ENCODE results near the gene TAS1R1.

Gene TAS1R1

DNA sequence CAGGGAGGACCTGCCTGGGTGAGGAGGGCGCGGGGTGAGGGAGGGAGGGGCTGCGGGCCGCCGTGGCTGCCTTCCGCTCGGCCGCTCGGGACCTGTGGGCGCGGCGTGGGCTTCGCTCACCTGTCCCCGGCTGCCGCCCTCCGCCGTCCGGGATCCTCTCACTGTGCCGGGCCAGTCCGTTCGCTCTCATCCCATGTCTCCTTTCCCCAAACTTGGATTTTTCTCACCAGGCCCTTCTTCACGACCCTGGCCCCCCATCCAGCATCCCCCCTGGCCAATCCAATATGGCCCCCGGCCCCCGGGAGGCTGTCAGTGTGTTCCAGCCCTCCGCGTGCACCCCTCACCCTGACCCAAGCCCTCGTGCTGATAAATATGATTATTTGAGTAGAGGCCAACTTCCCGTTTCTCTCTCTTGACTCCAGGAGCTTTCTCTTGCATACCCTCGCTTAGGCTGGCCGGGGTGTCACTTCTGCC lies 25.0 kb downstream of the TAS1R1 start:
- DNase-seq (ENCODE audit: low spot score): no peak
- TF ChIP-seq, protein P1, sequence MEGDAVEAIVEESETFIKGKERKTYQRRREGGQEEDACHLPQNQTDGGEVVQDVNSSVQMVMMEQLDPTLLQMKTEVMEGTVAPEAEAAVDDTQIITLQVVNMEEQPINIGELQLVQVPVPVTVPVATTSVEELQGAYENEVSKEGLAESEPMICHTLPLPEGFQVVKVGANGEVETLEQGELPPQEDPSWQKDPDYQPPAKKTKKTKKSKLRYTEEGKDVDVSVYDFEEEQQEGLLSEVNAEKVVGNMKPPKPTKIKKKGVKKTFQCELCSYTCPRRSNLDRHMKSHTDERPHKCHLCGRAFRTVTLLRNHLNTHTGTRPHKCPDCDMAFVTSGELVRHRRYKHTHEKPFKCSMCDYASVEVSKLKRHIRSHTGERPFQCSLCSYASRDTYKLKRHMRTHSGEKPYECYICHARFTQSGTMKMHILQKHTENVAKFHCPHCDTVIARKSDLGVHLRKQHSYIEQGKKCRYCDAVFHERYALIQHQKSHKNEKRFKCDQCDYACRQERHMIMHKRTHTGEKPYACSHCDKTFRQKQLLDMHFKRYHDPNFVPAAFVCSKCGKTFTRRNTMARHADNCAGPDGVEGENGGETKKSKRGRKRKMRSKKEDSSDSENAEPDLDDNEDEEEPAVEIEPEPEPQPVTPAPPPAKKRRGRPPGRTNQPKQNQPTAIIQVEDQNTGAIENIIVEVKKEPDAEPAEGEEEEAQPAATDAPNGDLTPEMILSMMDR (IDR thresholded peaks at IDR 0.05; ENCODE audit: extremely low read depth, missing control alignments): no peak

DNA sequence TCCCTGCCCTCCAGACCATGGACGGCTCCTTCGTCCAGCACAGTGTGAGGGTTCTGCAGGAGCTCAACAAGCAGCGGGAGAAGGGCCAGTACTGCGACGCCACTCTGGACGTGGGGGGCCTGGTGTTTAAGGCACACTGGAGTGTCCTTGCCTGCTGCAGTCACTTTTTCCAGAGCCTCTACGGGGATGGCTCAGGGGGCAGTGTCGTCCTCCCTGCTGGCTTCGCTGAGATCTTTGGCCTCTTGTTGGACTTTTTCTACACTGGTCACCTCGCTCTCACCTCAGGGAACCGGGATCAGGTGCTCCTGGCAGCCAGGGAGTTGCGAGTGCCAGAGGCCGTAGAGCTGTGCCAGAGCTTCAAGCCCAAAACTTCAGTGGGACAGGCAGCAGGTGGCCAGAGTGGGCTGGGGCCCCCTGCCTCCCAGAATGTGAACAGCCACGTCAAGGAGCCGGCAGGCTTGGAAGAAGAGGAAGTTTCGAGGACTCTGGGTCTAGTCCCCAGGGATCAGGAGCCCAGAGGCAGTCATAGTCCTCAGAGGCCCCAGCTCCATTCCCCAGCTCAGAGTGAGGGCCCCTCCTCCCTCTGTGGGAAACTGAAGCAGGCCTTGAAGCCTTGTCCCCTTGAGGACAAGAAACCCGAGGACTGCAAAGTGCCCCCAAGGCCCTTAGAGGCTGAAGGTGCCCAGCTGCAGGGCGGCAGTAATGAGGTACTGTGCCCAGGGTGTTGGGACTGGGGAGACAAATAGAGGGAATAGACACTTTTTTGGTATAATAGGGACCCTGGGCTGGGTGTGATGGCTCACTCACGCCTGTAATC lies 25.7 kb downstream of the TAS1R1 start:
- peak; percentile 36 for DNase-seq (ENCODE audit: low spot score)
- TF ChIP-seq, protein P1 (IDR thresholded peaks at IDR 0.05; ENCODE audit: extremely low read depth, missing control alignments): no peak

DNA sequence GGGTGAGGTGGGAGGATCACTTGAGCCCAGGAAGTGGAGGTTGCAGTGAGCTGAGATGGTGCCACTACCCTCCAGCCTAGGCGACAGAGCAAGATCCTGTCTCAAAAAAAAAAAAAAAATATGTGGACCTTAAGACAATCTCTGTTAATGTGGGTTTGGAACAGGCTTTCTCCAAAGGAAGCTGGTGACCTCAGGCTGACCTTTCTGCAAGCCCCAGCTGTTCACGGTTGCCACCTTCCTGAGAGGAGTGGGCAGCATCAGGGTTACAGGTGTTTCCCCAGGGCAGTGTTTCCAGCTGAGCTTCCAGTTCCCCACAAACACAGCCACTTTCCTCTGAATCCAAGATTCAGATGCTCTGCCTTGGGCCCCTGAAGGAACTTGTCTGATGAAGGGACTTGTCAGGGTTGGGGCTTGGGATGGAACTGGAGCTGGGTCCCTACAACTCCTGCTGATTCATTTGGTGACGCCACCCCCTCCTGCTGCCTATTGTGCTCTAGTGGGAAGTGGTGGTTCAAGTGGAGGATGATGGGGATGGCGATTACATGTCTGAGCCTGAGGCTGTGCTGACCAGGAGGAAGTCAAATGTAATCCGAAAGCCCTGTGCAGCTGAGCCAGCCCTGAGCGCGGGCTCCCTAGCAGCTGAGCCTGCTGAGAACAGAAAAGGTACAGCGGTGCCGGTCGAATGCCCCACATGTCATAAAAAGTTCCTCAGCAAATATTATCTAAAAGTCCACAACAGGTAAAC lies 26.6 kb downstream of the TAS1R1 start:
- TF ChIP-seq, protein P1 (IDR thresholded peaks at IDR 0.05; ENCODE audit: extremely low read depth, missing control alignments): no peak
- DNase-seq (ENCODE audit: low spot score): peak; percentile 29

DNA sequence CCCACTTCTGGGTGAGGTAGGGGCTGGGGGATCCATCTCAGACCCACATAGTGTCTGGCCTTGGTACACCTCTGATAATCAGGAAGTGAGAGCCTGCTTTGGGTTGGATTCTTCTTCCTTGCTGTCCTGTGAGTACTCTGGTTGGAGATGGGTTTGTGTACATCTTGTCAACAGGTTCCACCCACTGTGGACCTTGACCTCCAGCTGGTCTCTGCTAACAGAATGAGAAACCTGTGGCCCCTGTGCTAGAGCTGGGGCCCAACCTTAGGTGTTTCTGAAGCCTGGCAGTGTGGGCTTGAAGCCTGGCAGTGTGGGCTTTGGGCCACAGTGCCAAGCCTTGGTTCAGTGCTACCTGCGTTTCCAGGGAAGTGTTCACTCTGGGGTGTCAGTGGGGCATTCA lies 27.3 kb downstream of the TAS1R1 start:
- DNase-seq (ENCODE audit: low spot score): peak; percentile 49
- TF ChIP-seq, protein P1 (IDR thresholded peaks at IDR 0.05; ENCODE audit: extremely low read depth, missing control alignments): no peak

DNA sequence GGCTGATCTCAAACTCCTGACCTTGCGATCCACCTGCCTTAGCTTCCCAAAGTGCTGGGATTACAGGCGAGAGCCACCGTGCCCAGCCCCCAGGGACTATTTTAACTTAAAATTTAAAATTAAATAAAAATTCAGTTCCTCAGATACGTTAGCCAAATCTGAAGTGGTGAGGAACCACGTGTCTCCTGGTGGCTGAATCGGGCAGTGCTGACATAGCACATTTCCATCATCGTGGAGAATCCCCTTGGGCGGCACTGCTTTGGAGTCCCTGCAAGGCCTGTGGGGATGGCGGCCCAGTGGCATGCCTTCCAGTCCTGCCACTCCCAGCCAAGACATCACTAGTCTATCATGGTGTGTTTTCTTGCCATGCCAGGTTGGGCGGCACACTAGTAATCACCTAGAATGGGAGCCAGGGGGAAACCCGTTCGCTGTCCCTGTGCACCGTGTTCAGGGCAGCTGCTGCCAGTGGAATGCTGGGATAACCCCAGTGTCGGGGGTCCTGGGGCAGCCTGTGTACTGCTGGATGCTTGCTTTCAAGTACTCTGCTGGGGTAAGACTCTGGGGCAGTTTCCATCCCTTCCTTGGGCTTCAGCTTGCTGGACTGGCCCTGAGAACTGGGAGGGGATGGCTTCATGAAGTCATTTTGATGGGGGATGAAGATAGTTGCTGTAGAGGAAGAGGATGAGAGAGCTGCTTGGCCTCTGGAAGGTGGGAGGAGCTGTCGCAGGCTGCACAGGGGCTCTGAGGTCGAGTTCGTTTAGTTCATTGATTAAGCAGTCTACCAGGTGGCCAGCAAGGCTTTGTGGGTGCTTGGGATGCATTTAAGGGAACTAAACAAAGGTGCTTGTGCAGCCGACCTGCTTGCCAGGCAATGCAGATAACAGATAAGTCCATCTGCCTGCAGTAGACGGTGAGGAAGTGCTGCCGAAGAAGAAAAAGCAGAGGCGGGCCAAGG lies 29.3 kb downstream of the TAS1R1 start:
- TF ChIP-seq, protein P1 (IDR thresholded peaks at IDR 0.05; ENCODE audit: extremely low read depth, missing control alignments): no peak
- no peak for DNase-seq (ENCODE audit: low spot score)

DNA sequence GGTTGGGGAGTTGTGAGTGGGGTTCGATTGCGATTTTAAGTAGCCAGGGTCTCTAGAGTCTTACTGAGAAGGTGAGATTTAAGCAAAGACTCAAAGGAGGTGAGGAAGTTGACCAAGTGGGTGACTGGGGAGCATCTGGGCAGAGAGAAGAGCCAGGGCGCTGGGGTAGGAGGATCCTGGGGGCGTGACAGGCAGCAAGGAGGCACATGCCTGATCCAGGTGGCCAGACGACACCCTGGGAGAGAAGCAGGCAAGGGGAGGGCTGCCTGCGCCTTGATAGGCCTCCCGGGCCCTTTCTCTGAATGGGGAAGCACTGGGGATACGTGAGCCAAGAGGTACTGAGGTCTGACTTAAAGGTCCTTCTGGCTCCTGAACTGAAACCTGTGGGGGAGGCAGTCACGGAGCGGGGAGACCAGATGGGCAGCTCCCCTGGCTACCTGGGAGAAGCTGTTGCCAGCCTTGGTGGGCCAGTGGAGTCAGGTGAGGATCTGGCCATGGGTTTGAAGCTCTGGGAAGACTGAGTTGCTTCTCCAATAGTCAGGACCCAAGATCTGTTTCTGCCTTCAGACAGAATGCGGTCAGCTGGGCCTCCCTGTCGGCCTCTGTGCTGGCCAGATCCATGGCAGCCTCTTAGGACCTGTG lies 30.1 kb downstream of the TAS1R1 start:
- no peak for DNase-seq (ENCODE audit: low spot score)
- TF ChIP-seq, protein P1 (IDR thresholded peaks at IDR 0.05; ENCODE audit: extremely low read depth, missing control alignments): no peak

Data from GM20000 (cell line).